NCI-H2107 treated with DMSO at 0.1 percent for 48 hours (cell line): ENCODE results near the gene LDLRAD1.
"Not testable (repeated sequence)": the region's sequence is repeated elsewhere in the genome, so short reads cannot be mapped to it uniquely, and the experiment has no call there.

Experiments used
- DNase-seq: peaks from one replicate; lab custom pipeline; 2025; ENCODE audit not compliant: unreplicated experiment; lab: John Stamatoyannopoulos, UW

Gene LDLRAD1

GRCh38 chr1:54018635-54019034, 649 bp upstream of the LDLRAD1 start:
- DNase-seq: no peak

GRCh38 chr1:54016343-54017282, 1.4 kb downstream of the LDLRAD1 start:
- DNase-seq: no peak

DNA sequence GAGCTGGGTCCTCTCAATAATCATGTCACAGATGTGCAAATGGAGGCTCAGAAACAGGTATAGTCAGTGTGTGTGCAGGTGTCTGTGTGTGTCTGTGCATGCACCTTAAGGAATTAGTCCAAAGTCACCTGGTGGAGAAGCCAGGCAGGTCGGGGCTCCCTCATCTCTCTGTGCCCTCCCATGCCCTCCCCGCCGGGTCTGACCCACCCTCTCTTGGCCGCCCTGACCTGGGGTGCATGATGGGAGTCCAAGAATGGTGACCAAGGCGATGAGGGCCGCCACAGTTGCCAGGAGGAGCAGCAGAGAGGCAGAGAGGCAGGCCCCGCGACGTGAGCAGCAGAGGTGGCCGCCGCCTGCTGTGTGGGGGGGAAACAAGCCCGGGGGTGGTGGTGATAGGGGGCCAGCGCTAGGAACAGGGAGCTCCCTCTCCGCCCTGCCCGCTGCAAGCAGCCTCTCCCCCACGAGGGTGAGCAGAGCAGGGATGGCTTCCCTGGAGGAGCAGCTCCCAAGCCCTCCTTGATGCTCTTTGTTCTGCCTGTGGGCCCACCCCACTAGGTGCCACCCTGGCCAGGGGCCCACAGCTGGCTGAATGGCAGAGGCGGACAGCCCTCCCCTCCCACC, 3.9 kb downstream of the LDLRAD1 start:
- no peak for DNase-seq

DNA sequence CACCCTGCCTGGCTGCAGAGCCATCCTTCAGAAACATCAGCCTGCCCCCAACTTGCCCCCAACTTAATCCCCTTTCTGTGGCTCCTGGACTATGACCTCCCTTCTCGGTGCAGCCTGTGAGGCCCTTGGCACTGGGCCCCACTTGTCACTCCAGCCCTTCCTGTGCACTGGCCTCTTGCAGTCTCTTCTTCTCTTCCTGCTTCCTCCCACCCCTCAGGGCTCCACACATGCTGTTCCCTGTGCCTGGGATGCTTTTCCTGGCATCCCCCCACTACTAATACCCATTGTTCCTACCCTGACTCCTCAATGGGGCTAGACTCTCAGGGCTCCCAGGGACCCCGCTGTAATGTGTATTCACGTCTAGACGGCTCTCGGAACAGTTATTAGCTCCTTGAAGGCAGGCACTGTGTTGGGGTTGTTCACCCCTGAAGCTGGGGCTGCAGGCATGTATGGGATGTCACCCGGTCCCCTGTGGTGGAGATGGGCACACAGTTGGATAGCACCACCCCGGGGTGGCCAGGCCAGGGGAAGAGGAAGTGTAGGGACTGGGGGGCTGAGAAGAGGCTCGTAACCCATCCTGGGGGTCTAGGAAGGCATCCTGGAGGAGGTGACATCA, 4.5 kb downstream of the LDLRAD1 start:
- DNase-seq: no peak

DNA sequence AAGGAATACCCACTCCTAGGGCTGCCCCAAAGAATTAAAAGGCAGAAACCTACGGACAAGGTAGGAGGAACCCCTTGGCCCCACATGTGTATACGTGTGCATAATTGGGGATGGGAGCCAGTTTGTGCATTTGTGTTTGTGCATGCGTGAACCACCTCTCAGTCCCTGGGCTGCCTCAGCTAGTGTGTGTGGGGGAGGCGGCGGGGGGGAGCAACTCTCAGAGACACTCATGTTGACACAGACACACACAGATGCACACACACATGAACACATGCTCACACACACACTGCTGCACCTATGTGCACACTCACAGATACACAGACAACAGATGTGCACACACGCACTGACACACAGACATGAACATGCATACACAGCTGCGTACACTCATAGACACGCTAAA, 5.1 kb downstream of the LDLRAD1 start:
- DNase-seq: no peak

DNA sequence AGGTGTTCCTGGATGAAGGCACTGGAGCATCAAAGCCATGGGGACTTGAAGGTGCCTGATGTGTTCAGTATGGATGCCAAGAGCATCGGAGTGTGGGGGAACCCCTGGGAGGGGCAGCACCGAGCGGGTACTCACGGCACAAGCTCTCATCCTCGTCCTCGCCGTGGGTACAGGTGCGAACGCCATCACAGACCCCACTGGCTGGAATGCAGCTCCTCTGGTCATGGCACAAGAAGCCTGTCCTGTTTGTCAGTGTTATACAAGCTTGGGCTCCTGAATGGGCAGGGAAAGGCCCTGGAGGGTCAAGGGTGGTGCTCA, 6.0 kb downstream of the LDLRAD1 start:
- no peak for DNase-seq

DNA sequence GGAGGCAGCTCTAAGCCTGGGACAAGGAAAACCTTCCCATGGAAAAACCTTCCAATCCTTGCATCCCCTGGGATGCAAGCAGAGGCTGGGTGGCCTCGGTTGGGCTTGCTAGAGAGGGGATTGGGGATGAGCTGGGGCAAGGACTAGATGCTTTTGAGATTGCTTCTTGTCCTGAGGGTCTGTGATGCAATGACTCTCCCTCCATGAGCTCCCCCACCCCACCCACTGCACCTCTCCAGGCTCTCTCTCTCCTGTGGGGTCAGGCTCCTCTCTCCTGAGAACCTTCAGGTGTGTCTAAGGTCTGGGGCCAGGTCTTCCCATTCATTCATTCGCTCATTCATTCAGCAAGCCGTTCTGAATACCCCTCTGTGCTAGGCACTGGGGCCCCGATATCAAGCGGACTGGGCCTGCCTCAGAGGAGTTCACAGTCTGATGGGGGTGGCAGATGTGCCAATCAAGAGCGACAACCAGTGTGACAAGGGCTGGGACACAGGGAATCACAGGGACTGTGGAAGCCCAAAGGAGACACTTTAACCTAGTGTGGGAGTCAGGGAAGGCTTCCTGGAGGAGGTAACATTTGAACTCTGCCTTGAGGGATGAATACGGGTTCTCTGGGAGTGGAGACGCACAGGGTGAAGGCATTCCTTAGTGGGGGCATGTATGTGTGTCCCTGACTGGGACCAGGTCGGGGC, 6.5 kb downstream of the LDLRAD1 start:
- DNase-seq: no peak

DNA sequence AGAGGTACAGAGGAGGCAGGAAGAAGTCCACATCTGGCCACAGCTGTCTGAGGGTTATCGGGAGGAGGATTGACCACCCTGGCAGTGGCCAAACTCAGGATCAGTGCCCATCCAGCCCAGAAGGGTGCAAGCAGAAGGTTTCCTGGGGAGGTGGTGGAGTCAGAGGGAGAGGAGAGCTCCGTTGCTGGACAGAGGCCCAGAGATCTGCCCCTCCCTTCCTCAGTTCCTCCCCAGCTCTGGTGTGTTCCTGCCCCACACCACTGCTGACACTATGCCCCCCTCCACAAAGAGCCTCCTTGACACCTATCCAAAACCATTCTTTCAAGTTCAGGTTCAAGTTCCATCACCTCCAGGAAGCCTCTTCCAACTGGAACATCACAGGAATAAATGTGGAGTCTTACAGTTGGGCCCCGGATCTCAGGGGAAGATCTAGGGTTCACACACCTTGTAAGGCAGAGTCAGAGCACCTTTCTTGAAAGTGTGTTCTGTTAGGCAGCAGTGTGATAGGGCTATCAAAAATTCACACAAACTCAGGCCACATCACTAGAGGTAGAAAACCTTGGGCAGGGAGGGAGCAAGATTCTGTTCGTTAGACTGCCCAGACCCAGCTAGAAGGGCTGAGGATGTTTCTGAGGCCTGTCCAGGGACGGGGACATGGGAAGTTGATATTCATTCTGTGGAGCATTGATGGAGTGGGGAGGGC, 7.4 kb downstream of the LDLRAD1 start:
- no peak for DNase-seq

GRCh38 chr1:54009406-54009805, 8.6 kb downstream of the LDLRAD1 start:
- DNase-seq: no peak

GRCh38 chr1:54008876-54009275, 9.1 kb downstream of the LDLRAD1 start:
- no peak for DNase-seq

GRCh38 chr1:54007613-54008012, 10.4 kb downstream of the LDLRAD1 start:
- DNase-seq: no peak

GRCh38 chr1:54006508-54006907, 11.5 kb downstream of the LDLRAD1 start:
- DNase-seq: no peak

GRCh38 chr1:54004481-54005049, 13.4 kb downstream of the LDLRAD1 start:
- no peak for DNase-seq

DNA sequence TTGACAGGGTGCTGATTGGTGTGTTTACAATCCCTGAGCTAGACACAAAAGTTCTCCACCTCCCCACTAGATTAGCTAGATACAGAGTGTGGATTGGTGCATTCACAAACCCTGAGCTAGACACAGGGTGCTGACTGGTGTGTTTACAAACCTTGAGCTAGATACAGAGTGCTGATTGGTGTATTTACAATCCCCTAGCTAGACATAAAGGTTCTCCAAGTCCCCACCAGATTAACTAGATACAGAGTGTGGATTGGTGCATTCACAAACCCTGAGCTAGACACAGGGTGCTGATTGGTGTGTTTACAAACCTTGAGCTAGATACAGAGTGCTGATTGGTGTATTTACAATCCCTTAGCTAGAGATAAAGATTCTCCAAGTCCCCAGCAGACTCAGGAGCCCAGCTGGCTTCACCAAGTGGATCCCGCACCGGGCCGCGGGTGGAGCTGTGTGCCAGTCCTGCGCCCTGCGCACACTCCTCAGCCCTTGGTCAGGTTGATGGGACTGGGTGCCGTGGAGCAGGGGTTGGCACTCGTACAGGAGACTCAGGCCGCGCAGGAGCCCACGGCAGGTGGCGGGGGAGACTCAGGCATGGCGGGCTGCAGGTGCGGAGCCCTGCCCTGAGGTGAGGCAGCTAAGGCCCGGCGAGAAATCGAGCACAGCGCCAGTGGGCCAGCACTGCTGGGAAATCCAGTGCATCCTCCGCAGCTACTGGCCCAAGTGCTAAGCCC, 14.1 kb downstream of the LDLRAD1 start:
- DNase-seq: not testable (repeated sequence)

GRCh38 chr1:54003249-54003646, 14.7 kb downstream of the LDLRAD1 start:
- DNase-seq: no peak

GRCh38 chr1:54002544-54003248, 15.3 kb downstream of the LDLRAD1 start:
- DNase-seq: no peak

- DNase-seq: no peak
Observed at GRCh38 chr1:54001591-54001990, 16.4 kb downstream of the LDLRAD1 start.

DNA sequence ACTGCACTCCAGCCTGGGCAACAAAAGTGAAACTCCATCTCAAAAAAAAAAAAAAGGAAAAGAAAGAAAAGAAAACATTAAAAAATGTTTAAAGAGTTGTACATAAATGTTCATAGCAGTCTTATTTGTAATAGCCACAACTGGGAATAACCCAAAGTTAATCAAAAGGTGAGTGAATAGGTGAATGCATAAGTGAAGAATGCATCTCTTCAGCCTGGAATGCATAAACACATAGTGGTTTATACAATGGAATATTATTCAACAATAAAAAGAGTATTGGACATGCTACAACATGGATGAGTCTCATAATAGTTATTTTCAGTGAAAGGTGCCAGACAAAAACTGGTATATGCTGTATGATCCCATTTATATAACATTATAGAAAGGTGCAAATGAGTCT, 18.1 kb downstream of the LDLRAD1 start:
- no peak for DNase-seq

GRCh38 chr1:53998223-53998622, 19.8 kb downstream of the LDLRAD1 start:
- DNase-seq: no peak
